ENCODE results near the gene PHTF2.

The PHTF2 gene

DNA sequence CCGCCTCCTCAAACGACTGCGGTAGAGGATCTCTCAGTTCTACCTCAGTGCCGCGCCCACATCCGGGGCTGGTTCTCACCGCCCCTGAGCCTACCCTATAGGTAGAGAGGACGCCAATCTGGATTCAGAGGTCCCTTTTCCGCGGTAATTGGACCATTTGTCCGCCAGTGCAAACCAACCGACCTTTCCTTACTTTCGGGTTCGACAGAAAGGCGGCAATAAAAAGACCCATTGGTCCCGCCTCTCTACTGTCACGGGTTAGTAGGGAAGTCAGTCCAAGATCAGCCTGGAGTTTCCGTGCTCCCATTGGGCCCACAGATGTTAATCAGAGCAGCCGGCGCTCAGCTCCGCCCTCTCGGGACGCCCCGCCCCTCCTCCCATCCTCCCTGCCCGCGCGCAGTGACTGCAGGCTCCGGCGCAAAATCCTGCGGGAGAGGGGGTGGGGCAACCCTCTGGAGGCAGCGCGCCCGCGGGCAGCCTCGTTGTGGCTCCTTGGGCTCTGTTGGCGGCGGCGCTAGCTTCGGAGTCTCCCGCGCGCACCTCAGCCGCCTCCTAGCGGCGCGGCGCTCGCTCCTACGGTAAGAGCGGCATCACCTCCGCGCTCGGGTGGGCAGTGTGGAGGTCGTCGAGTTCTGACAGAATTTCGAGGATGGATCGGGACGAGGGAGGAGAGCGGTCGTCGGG, at the start of gene PHTF2, which contains the start of gene TMEM60:
Gene PHTF2, plus strand, starts transcription at position 380 of the 684 bp plus-strand sequence.
Gene TMEM60, minus strand, starts transcription at position 41 of the 684 bp plus-strand sequence. CDS start 4,061 bp downstream, outside the sequence.
- Mint-ChIP-seq H3K9me3 (no peaks in the 10 kb centered on the region), H3K4me3 (peak within 1 kb of the TSS; percentile 97), H3K27ac (peak within 1 kb of the TSS; percentile 95), H3K27me3 (no peaks in the 10 kb centered on the region), H3K4me1 (peaks cover 75% of the 10 kb centered on the region), H3K36me3 (ENCODE audit: low read depth) (peaks cover 21% of the 10 kb centered on the region)
- DNase-seq = peak; percentile 91
- ATAC-seq = peak; percentile 97

DNA sequence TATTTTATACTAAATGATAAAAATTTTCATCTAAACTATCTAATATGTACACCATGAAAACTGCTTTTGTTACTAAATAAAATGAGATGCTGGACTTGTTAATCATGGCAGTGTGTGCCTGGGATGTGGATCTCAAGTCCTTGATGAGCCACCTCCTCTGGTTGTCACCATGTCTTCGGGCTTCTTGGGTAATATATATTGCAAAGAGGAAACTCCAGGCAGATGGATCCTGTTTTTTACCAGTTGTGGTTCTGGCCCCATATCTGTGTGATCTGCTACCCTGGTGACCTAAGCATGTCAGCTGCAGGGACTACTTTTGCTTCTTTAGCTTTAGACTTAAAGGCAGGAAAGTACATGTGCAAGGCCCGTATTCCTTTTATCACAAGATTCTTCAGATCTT, 46.6 kb upstream of the PHTF2 start:
- no peaks in the 10 kb centered on the region for H3K9me3 Mint-ChIP-seq
- peaks cover 20% of the 10 kb centered on the region for H3K36me3 Mint-ChIP-seq (ENCODE audit: low read depth)
- H3K4me3 Mint-ChIP-seq = no peak overlapping the region
- no peak for DNase-seq
- no peaks in the 10 kb centered on the region for H3K27me3 Mint-ChIP-seq
- H3K4me1 Mint-ChIP-seq = peaks cover 35% of the 10 kb centered on the region
- no peak for ATAC-seq
- H3K27ac Mint-ChIP-seq = no peak overlapping the region

DNA sequence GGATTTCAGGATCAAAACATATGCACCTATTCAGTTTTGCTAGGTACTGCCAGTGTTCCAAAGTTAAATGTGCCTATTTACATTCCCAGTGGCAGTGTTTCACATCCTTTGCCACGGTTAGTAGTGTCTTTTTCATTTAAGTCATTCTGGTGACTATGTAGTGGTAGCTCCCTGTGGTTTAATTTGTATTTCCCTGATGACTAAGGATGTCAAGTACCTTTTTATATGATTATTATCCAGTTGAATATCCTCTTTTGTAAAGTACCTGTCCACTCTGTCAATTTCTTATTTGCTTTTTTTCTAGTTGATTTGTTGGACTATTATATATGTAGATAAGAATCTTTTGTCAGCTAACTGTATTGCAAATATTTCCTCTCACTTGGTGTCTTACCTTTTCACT, 45.4 kb upstream of the PHTF2 start:
- Mint-ChIP-seq H3K36me3 (ENCODE audit: low read depth) (peaks cover 15% of the 10 kb centered on the region), H3K4me3 (no peak overlapping the region), H3K9me3 (no peaks in the 10 kb centered on the region), H3K27ac (no peak overlapping the region), H3K27me3 (no peaks in the 10 kb centered on the region), H3K4me1 (peaks cover 39% of the 10 kb centered on the region)
- ATAC-seq (no peak), DNase-seq (no peak)

DNA sequence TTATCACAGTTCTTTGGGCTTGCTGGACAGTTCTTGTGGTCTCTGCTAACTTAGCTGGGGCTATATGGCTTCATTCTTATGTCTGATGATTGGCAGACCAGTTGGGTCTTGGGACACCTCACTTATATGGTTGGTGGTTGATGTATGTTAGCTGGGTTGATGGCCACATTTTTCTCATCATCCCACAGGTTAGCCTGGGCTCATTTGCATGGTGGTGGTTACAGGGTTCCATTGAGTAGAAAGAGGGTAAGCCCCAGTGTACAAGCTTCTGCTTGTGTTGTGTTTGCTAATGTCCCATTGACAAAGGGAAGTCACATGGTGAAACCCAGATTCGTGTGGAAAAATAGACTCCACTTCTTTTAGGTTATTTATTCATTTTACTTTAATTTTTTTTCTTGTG, 41.0 kb upstream of the PHTF2 start:
- peaks cover 39% of the 10 kb centered on the region for H3K4me1 Mint-ChIP-seq
- peak; percentile 23 for DNase-seq
- H3K4me3 Mint-ChIP-seq = no peak overlapping the region
- H3K27me3 Mint-ChIP-seq = no peaks in the 10 kb centered on the region
- no peaks in the 10 kb centered on the region for H3K9me3 Mint-ChIP-seq
- peak overlapping the region; percentile 62 for H3K27ac Mint-ChIP-seq
- peaks cover 5% of the 10 kb centered on the region for H3K36me3 Mint-ChIP-seq (ENCODE audit: low read depth)
- ATAC-seq = peak; percentile 93

DNA sequence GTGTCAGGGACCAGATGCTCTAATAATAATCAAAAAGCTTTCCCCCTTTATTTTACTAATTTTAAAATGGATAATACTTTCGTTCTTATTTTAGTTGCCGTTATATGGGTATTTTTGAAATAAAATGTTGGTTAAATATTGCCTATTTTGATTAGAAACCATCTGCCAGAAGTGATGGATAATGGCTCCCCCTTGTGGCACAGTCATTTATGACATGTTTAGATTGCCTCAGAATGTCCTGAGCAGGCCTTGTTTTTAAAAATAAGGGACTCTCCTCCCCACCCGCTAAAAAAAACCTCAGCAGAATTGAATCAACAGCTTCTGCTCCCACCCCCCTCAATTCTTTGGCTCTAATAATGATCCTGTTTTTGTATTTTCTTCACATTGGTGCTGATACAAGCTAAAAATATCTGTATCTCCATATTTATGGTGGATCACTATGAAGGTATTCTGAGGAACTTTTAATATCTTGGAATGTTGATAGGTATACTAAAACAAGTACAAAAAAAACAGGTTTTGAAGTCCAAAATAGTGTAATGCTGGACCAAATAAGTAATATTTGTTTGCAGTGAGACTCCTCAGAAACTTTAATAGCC, 39.2 kb upstream of the PHTF2 start:
- no peaks in the 10 kb centered on the region for H3K27me3 Mint-ChIP-seq
- DNase-seq = peak; percentile 67
- H3K4me1 Mint-ChIP-seq = peaks cover 37% of the 10 kb centered on the region
- H3K36me3 Mint-ChIP-seq (ENCODE audit: low read depth) = peaks cover 4% of the 10 kb centered on the region
- no peak overlapping the region for H3K4me3 Mint-ChIP-seq
- no peaks in the 10 kb centered on the region for H3K9me3 Mint-ChIP-seq
- no peak overlapping the region for H3K27ac Mint-ChIP-seq
- peak; percentile 62 for ATAC-seq

DNA sequence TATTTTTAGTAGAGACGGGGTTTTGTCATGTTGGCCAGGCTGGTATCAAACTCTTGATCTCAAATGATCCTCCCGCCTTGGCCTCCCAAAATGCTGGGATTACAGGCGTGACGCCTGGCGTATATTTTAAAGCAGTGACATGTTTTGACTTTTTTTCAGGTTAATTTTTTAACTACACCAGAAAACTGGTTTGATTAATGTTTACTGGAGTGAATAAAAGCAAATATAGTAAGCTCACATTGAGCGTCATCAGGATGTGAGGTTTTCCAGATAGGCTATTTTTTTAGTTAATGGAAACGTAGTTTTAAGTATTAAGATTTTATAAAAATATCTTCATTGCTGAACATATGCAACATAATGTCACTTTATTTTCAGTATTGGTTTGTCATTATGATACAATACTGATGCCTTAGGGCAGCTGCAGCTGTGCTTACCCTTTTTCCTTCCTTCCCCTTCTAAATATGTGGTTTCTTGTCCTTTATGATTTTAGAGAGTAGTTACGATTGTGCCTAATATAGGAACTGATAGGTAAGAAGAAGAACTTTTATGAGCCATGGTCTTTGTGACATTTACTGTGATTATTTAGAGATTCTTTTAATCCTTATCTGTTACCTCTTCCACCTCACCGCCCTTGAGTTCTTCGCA, 37.6 kb upstream of the PHTF2 start:
- Mint-ChIP-seq H3K4me3 (no peak overlapping the region), H3K9me3 (no peaks in the 10 kb centered on the region), H3K27ac (no peak overlapping the region), H3K4me1 (peaks cover 33% of the 10 kb centered on the region), H3K27me3 (no peaks in the 10 kb centered on the region), H3K36me3 (ENCODE audit: low read depth) (peaks cover 6% of the 10 kb centered on the region)
- DNase-seq (no peak), ATAC-seq (no peak)

DNA sequence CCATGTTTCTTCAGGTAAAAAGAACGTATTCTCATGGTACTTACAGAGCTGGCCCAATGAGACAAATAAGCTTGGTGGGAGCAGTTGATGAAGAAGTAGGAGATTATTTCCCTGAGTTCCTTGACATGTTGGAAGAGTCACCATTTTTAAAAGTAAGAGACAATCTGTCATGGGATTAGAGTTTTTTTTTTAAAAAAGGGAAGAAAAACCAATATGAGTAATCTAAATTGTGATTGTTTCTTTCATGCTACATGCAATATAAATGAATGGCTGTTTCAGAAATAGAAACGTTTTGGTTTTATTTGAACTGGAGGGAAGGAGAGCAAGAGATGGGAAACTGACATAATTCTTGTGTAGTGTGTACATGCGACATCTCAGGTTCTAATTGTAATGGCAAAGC, 33.1 kb upstream of the PHTF2 start:
- Mint-ChIP-seq H3K27ac (no peak overlapping the region), H3K4me3 (no peak overlapping the region), H3K27me3 (no peaks in the 10 kb centered on the region), H3K4me1 (peaks cover 22% of the 10 kb centered on the region), H3K36me3 (ENCODE audit: low read depth) (peaks cover 12% of the 10 kb centered on the region), H3K9me3 (no peaks in the 10 kb centered on the region)
- ATAC-seq (no peak), DNase-seq (no peak)

DNA sequence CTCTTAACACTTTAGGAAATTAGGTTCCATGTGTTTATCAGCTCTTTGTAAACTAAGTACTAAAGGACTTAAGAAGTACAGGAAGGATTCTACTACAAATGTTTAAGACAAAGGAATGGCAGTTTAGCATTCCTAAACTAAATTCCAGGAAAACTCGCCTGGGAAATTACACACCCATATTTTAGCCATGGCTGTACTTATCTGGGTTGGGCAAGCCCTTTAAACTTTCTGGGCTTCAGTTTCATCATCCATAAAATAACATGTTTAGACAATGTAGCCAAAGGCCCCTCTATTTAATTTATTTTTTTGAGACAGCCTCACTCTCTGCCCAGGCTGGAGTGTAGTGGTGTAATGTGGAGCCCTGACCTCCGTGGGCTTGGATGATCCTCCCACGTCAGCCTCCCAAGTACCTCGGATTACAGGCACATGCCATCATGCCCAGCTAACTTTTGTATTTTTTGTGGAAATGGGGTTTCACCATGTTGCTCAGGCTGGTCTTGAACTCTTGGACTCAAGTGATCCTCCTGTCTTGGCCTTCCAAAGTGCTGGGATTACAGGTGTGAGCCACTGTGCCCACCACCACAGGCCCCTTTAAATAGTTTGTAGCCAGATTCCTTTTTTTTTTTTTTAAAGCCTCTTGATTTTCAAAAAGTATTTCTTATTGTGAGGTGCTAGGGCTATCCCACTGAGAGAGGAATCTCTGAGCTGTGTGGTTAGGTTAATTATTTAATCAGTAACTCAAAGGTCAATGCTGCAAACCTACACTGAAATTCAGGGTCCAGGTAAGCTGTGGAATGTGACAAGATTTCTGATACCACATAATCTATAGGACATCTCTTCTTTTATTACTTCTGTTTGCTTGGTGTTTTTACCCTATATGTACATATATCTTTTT, 32.4 kb upstream of the PHTF2 start:
- Mint-ChIP-seq H3K27ac (no peak overlapping the region), H3K4me1 (peaks cover 21% of the 10 kb centered on the region), H3K36me3 (ENCODE audit: low read depth) (peaks cover 14% of the 10 kb centered on the region), H3K9me3 (no peaks in the 10 kb centered on the region), H3K27me3 (no peaks in the 10 kb centered on the region), H3K4me3 (no peak overlapping the region)
- DNase-seq (no peak), ATAC-seq (no peak)

DNA sequence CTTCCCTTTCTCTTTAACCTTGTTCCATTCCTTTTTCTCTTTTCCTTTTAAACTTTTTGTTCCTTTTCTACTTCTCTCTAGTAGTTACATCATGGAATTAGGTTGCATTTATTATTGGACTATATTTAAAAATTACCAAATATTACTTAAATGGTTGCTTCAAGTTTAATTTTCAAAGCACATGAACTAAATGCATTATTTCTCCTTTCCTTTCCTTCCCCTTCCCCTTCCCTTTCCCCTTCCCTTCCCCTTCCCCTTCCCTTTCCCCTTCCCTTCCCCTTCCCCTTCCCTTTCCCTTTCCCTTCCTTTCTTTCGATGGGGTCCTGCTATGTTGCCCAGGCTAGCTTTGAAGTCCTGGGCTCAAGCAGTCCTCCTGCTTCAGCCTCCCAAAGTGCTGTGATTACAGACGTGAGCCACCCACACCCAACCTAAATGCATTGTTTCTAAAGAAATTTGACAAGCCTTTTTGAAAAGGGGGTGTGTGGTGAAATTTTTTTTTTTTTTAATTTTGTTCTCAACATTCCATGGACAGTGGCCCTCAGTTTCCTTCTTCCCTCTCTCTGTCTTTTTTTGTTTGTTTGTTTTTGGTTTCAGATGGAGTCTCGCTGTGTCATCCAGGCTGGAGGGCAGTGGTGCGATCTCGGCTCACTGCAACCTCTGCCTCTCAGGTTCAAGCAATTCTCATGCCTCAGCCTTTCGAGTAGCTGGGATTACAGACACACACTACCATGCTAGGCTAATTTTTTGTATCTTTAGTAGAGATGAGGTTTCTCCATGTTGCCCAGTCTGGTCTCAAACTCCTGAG, 31.6 kb upstream of the PHTF2 start:
- peaks cover 17% of the 10 kb centered on the region for H3K4me1 Mint-ChIP-seq
- H3K4me3 Mint-ChIP-seq = no peak overlapping the region
- no peak for ATAC-seq
- H3K9me3 Mint-ChIP-seq = no peaks in the 10 kb centered on the region
- H3K27ac Mint-ChIP-seq = no peak overlapping the region
- H3K27me3 Mint-ChIP-seq = no peaks in the 10 kb centered on the region
- H3K36me3 Mint-ChIP-seq (ENCODE audit: low read depth) = peaks cover 14% of the 10 kb centered on the region
- no peak for DNase-seq

DNA sequence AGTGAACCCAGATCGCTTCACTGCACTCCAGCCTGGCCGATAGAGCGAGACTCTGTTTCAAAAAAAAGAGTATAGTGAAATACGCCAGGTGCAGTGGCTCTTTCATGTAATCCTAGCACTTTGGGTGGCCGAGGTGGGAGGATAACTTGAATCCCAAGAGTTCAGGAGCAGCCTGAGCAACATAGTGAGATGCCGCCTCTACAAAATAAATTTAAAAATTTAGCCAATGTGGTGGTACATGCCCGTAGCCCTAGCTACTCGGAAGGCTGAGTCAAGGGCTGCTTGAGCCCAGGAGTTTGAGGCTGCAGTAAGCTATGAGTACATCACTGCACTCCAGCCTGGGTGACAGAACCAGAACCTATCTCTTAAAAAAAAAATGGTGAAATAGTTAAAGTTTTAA, 28.3 kb upstream of the PHTF2 start:
- Mint-ChIP-seq H3K27me3 (no peaks in the 10 kb centered on the region), H3K27ac (no peak overlapping the region), H3K36me3 (ENCODE audit: low read depth) (peaks cover 27% of the 10 kb centered on the region), H3K4me3 (no peak overlapping the region), H3K4me1 (peaks cover 5% of the 10 kb centered on the region), H3K9me3 (no peaks in the 10 kb centered on the region)
- DNase-seq (no peak), ATAC-seq (no peak)

DNA sequence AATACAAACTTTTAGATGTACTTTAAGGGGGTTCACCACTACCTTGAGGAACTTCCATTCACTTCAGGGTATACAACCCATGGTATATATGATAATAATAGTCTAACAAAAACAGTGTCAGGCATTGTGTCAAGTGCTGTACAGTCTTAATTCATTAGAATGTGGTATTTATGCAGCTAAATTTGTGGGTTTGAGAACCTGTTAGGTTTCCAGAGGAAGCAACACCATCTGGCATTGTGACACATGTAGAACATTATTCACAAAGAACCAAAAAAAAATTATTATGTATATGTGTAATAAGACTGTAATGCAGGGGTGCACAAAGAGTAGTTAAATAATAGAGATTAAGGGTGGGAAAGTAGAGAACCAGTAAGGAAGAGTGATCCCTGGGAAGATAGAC, 26.7 kb upstream of the PHTF2 start:
- peaks cover 36% of the 10 kb centered on the region for H3K36me3 Mint-ChIP-seq (ENCODE audit: low read depth)
- DNase-seq (no peak), ATAC-seq (no peak)
- no peaks in the 10 kb centered on the region for H3K4me1 Mint-ChIP-seq
- no peak overlapping the region for H3K4me3 Mint-ChIP-seq
- no peaks in the 10 kb centered on the region for H3K9me3 Mint-ChIP-seq
- no peak overlapping the region for H3K27ac Mint-ChIP-seq
- H3K27me3 Mint-ChIP-seq = no peaks in the 10 kb centered on the region

DNA sequence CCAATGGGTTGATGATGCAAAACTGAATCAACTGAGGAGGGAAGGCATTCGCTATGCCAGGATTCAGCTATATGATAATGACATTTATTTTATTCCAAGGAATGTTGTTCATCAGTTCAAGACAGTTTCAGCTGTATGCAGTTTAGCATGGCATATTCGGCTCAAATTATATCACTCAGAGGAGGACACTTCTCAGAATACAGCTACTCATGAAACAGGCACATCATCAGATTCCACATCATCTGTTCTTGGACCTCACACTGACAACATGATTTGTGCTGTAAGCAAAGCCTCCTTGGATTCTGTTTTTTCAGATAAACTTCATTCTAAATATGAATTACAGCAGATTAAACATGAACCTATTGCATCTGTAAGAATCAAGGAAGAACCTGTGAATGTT, 20.0 kb upstream of the PHTF2 start:
- Mint-ChIP-seq H3K9me3 (no peaks in the 10 kb centered on the region), H3K27me3 (no peaks in the 10 kb centered on the region), H3K36me3 (ENCODE audit: low read depth) (peaks cover 53% of the 10 kb centered on the region), H3K27ac (no peak overlapping the region), H3K4me1 (no peaks in the 10 kb centered on the region), H3K4me3 (no peak overlapping the region)
- ATAC-seq = no peak
- no peak for DNase-seq

DNA sequence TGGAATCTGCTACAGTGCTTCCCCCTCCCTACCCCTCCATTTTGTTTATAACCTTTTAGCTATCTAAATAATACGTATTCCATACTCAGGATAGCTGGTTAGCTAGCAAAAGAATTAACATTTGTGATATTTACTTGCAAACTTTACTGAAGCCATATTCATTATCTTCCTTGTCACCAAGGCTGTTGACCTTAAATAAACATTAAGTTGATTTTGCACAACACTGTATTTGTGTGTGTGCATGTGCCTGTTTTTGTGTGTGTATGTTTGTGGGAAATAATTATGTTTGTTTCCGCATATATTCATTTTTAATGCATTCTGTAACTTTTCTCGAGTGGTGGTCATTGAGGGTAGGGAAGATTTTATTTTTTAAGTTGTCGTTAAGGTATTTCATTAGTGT, 16.2 kb upstream of the PHTF2 start:
- Mint-ChIP-seq H3K9me3 (peaks cover 8% of the 10 kb centered on the region), H3K4me3 (no peak overlapping the region), H3K4me1 (peaks cover 2% of the 10 kb centered on the region), H3K27me3 (no peaks in the 10 kb centered on the region), H3K36me3 (ENCODE audit: low read depth) (peaks cover 48% of the 10 kb centered on the region), H3K27ac (no peak overlapping the region)
- ATAC-seq = no peak
- no peak for DNase-seq

DNA sequence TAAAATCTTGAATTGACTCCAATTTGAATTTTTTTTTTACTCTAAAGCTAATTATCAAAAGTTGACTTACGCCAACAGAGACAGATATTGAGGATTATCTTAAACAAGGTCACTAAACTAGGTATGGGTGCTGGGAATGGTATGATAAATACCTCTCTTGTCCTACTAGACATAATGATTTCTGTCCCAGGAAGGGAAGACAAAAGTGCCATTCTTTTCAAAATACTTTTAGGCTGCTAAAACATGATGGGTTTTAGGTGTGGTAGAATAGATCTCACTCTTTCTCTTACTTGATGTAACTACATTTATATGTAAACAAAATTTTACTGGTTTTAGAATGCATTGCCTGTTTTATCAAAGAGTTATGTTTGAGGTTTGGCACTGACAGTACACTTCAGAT, 15.5 kb upstream of the PHTF2 start:
- DNase-seq (no peak), ATAC-seq (no peak)
- no peak overlapping the region for H3K27ac Mint-ChIP-seq
- peaks cover 45% of the 10 kb centered on the region for H3K36me3 Mint-ChIP-seq (ENCODE audit: low read depth)
- peaks cover 8% of the 10 kb centered on the region for H3K9me3 Mint-ChIP-seq
- H3K27me3 Mint-ChIP-seq = no peaks in the 10 kb centered on the region
- H3K4me1 Mint-ChIP-seq = peaks cover 2% of the 10 kb centered on the region
- no peak overlapping the region for H3K4me3 Mint-ChIP-seq
